Measurements from ENCODE around the gene ADGRL4. TPM values are rescaled to one million over a fixed set of nuclear protein-coding genes. Genes with fewer than 3 reads are reported as not detected.

The ADGRL4 gene
- total and polyA plus RNA-seq, 10 donors, result 7.5 to 94.5 (median 59.8) TPM

GRCh38 chr1:79044974-79045650 lies 38.6 kb upstream of the ADGRL4 start:
- DNase-seq, result no peak

GRCh38 chr1:79043506-79043905 lies 37.0 kb upstream of the ADGRL4 start:
- Histone ChIP-seq H3K4me1 (no peaks in the 10 kb centered on the region), H3K4me3 (no peak overlapping the region), H3K36me3 (no peaks in the 10 kb centered on the region), H3K9me3 (peaks cover 0 to 3% (median 0%) of the 10 kb centered on the region in 8 donors), H3K27me3 (replicated peaks in 1 of 7) (no peaks in the 10 kb centered on the region), H3K27ac (no peak overlapping the region)
- TF ChIP-seq POLR2A (IDR thresholded peaks at IDR 0.05) (no peak), CTCF (IDR thresholded peaks at IDR 0.05 in 8 of 11, conservative IDR thresholded peaks at IDR 0.05 in 3 of 11) (no peak), POLR2AphosphoS5 (IDR thresholded peaks at IDR 0.05) (no peak)
- 60 to 68% (median 63%) methylated on average over 4 of the region's 4 CpGs for WGBS, 5 donors
- DNase-seq, result no peak
- intact Hi-C loops (cut with DNase I; ENCODE audit: low total_unique reads), result no loop called here

More at GRCh38 chr1:79044974-79045650, 38.6 kb upstream of the ADGRL4 start:
- TF ChIP-seq POLR2AphosphoS5 (IDR thresholded peaks at IDR 0.05) (no peak), CTCF (IDR thresholded peaks at IDR 0.05 in 8 of 11, conservative IDR thresholded peaks at IDR 0.05 in 3 of 11) (no peak), POLR2A (IDR thresholded peaks at IDR 0.05) (no peak)
- no peak overlapping the region for H3K27ac ChIP-seq
- 88 to 93% (median 90%) methylated on average over 18 of the region's 18 CpGs for whole genome bisulfite sequencing, 5 donors
- no peaks in the 10 kb centered on the region for H3K9me3 ChIP-seq
- intact Hi-C loops (cut with DNase I; ENCODE audit: low total_unique reads), result no loop called here
- H3K36me3 ChIP-seq, result no peaks in the 10 kb centered on the region
- H3K4me3 ChIP-seq, result no peak overlapping the region
- no peaks in the 10 kb centered on the region for H3K27me3 ChIP-seq (replicated peaks in 1 of 7)
- H3K4me1 ChIP-seq, result no peaks in the 10 kb centered on the region

- no peak for DNase-seq
- peaks cover 0 to 10% (median 3%) of the 10 kb centered on the region in 8 donors for H3K9me3 ChIP-seq
- WGBS, 5 donors, result 30 to 75% (median 39%) methylated on average over 2 of the region's 2 CpGs
- intact Hi-C loops (cut with DNase I; ENCODE audit: low total_unique reads), result no loop called here
- no peak overlapping the region for H3K4me3 ChIP-seq
- TF ChIP-seq POLR2AphosphoS5 (IDR thresholded peaks at IDR 0.05) (no peak), POLR2A (IDR thresholded peaks at IDR 0.05) (no peak), CTCF (IDR thresholded peaks at IDR 0.05 in 8 of 11, conservative IDR thresholded peaks at IDR 0.05 in 3 of 11) (no peak)
- no peaks in the 10 kb centered on the region for H3K4me1 ChIP-seq
- no peak overlapping the region for H3K27ac ChIP-seq
- no peaks in the 10 kb centered on the region for H3K36me3 ChIP-seq
- H3K27me3 ChIP-seq (replicated peaks in 1 of 7), result no peaks in the 10 kb centered on the region
Measured at GRCh38 chr1:79042539-79042938, 36.0 kb upstream of the ADGRL4 start.

- intact Hi-C loops (cut with DNase I; ENCODE audit: low total_unique reads), result no loop called here
- WGBS, 5 donors, result 25 to 65% (median 48%) methylated on average over 2 of the region's 2 CpGs
- TF ChIP-seq CTCF (IDR thresholded peaks at IDR 0.05 in 8 of 11, conservative IDR thresholded peaks at IDR 0.05 in 3 of 11), result no peak
- TF ChIP-seq POLR2AphosphoS5 (IDR thresholded peaks at IDR 0.05), result no peak
- TF ChIP-seq POLR2A (IDR thresholded peaks at IDR 0.05), result no peak
- H3K27me3 ChIP-seq (replicated peaks in 1 of 7), result no peaks in the 10 kb centered on the region
- no peak overlapping the region for H3K27ac ChIP-seq
- DNase-seq, result no peak
- no peaks in the 10 kb centered on the region for H3K36me3 ChIP-seq
- H3K4me1 ChIP-seq, result no peaks in the 10 kb centered on the region
- no peak overlapping the region for H3K4me3 ChIP-seq
- peaks cover 0 to 14% (median 8%) of the 10 kb centered on the region in 8 donors for H3K9me3 ChIP-seq
Measured at GRCh38 chr1:79042117-79042516, 35.6 kb upstream of the ADGRL4 start.

Measured in spleen (tissue), 11 donors.